T-helper 17 cell (primary cell): ENCODE results near the gene SEPTIN12. TPM values are rescaled to one million over a fixed set of nuclear protein-coding genes. Genes with fewer than 3 reads are reported as not detected.

ENCODE experiments used
- ATAC-seq: fragments of 150-1000 bp; cut with Tn5 transposase; 2 replicates; pipeline ENCODE4 v1.10.0; 2021; ENCODE audit warnings: mild to moderate bottlenecking, moderate library complexity
- DNase-seq, 3 donors: peaks; one replicate each; pipeline versions ENCODE4 v3.0.0 to v3.0.0-alpha.2; 2020 to 2021
- H3K9me3 ChIP-seq: one replicate; pipeline ENCODE4 v1.7.0; 2013; ENCODE audit warnings: low read length, mild to moderate bottlenecking; ENCODE audit not compliant: control insufficient read depth, poor library complexity, severe bottlenecking
- H3K27ac Mint-ChIP-seq: one replicate; pipeline ENCODE4 v1.8.0; 2022; ENCODE audit warnings: mild to moderate bottlenecking, moderate library complexity, mixed read lengths
- H3K27me3 Mint-ChIP-seq: one replicate; pipeline ENCODE4 v1.8.0; 2022; ENCODE audit warnings: mixed read lengths
- H3K36me3 Mint-ChIP-seq: one replicate; pipeline ENCODE4 v1.8.0; 2022; ENCODE audit warnings: low read depth, mixed read lengths
- H3K4me1 Mint-ChIP-seq: one replicate; pipeline ENCODE4 v1.8.0; 2022; ENCODE audit warnings: mild to moderate bottlenecking, mixed read lengths
- H3K4me3 Mint-ChIP-seq: one replicate; pipeline ENCODE4 v1.8.0; 2022; ENCODE audit warnings: mild to moderate bottlenecking, moderate library complexity, mixed read lengths
- total RNA-seq, 4 donors: library from RNA in 2 of 4; stranded (reverse) in 2 of 4; gene quantifications; one replicate each; pipeline ENCODE4 v1.2.3 and lab custom pipeline; 2022 to 2026

SEPTIN12 gene
- total RNA-seq, 2 donors from 2014 or later, result not detected

DNA sequence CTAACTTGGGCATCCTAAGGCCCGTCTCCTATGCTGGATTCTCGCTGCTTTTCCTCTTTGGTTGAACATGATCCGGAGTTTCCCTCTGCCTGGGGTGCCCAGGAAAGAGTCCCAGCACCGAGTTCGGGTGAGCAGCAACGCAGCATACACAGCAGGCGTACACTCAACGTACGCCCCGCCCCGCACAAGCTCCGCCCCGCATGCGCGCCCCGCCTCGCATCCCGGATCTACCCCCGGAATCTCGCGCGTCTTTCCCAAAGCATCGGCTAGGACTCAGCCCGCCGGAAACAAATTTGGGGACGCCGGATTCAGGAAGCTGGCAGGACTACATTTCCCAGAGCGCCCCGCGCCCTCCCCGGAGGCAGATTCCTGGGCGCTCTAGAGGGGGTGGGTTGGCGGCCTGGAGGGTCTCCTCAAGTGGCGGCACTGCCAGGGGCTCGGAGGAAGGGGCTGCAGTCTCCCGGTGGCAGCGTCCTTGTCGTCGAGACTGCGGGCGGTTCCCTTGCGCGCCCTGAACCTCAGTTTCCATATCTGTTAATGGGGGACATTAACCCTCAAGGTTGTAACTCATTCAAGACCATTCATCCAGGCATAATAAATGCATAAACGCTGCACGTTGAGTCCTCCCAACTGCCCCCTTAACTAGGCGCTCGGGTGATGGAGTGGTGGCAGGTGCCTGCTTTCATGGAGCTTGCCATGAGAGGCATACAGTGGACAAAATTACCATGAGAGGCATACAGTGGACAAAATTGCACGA is 19.4 kb downstream of the SEPTIN12 start:
- no peaks in the 10 kb centered on the region for H3K9me3 ChIP-seq
- Mint-ChIP-seq H3K4me3 (peak overlapping the region; percentile 91), H3K27me3 (no peaks in the 10 kb centered on the region), H3K27ac (peak overlapping the region; percentile 80), H3K4me1 (peaks cover 26% of the 10 kb centered on the region), H3K36me3 (no peaks in the 10 kb centered on the region)
- DNase-seq (peak; percentile 55 to 74 (median 74)), ATAC-seq (peak; percentile 64)

DNA sequence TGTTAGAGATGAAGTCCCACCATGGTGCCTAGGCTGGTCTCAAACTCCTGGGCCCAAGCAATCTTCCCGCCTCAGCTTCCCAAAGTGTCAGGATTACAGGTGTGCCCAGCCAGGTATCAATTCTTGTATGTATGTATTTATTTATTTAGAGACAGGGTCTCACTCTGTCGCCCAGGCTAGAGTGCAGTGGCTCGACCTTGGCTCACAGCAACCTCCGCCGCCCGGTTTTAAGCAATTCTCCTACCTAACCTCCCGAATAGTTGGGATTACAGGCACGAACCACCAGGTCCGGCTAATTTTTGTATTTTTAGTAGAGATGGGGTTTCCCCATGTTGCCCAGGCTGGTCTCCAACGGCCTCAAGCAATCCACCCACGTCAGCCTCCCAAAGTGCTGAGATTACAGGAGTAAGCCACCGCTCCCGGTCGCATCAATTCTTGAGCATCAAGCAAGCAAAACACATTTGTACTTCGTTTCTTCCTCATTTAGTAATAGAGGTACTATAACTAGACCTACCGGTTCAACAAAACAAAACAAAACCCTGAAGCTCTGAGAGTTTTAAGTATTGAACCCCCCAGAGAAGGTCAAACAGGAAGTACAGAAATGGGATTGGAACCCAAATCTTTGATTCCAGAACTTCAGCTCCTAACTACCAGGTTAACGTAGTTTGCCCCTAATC is 20.1 kb downstream of the SEPTIN12 start:
- Mint-ChIP-seq H3K4me1 (peaks cover 26% of the 10 kb centered on the region), H3K27ac (peak overlapping the region; percentile 80), H3K27me3 (no peaks in the 10 kb centered on the region), H3K4me3 (peak overlapping the region; percentile 91), H3K36me3 (no peaks in the 10 kb centered on the region)
- H3K9me3 ChIP-seq, result no peaks in the 10 kb centered on the region
- DNase-seq (no peak), ATAC-seq (no peak)

DNA sequence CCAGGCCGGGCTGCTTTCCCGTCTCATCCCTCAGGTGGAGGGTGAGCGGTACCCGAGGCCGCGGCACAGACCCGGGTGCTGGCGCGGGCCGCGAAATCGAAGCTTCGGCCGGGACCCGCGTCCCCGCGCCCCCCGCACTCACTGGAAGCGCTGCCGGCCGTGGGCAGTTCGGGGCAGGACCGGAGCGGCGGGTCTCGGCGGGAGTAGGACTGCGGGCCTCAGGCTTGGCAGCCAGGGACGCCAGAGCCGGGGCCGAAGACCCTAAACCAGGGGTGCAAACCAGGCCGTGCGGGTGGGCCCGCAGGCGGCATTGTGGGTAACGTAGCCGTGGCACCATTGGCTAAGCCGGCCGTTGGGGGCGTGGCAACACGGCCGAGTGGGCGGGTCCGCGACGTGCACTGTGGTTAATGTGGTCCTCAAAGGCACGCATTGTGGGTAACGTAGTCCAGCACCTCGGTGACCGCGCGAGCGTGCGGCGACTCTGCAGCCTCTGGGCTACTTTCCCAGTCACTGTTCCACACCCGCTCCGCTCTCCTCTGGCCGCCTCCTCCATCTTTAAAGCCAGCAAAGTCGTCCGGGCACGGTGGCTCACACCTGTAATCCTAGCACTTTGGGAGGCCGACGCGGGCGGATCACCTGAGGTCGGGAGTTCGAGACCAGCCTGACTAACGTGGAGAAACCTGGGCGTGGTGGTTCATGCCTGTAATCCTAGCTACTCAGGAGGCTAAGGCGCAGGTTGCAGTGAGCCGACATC is 21.1 kb downstream of the SEPTIN12 start, which contains the start of gene ZNF500:
TSS of gene ZNF500 (minus strand) at position 288 of the 754 bp plus-strand sequence. CDS start 1,184 bp downstream, outside the sequence.
- Mint-ChIP-seq H3K27ac (peak within 1 kb of the TSS; percentile 80), H3K36me3 (no peaks in the 10 kb centered on the region), H3K27me3 (no peaks in the 10 kb centered on the region), H3K4me1 (peaks cover 28% of the 10 kb centered on the region), H3K4me3 (peak within 1 kb of the TSS; percentile 91)
- peak; percentile 96 for ATAC-seq
- DNase-seq, result peak; percentile 87 to 96 (median 90)
- H3K9me3 ChIP-seq, result no peaks in the 10 kb centered on the region

DNA sequence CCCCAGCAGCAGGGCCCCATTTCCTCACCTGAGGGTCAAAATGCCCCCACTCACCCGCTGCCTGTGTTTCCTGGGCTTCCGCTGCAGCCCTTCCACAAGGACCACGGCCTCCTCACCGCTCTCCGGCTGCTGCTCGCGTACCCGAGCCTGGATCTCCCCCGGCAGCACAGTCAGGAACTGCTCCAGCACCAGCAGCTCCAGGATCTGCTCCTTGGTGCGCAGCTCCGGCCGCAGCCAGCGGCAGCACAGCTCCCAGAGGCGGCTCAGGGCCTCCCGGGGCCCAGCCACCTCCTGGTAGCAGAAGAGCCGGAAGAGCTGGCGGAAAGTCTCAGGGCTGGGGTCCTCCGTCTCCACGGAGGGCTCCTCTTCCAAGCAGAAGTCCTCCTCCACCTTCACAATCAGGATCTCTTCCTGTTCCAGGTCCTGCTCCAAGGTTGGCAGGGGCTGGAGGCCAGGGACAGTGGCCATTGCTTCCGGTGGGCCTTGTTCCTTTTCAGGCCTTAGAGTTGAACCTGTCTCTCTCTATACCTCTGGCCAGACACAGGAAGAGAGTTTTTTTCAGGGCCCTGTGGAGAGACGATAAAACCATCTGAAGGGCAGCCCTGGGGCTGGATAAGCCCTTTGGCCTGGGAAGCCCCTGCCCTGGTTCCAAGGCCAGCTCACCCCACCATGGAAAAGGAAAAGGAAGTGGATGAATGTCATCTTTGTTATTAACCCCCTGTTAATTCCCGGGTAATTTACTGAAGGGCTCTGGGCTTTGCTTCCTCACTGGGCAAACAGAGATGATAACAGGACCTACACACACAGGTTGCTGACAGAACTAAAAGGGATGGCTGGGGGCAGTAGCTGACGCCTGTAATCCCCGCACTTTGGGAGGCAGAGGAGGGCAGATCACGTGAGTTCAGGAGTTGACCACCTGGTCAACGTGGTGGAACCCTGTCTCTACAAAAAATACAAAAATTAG is 22.4 kb downstream of the SEPTIN12 start:
- Mint-ChIP-seq H3K4me3 (peak overlapping the region; percentile 85), H3K36me3 (no peaks in the 10 kb centered on the region), H3K27ac (peak overlapping the region; percentile 80), H3K27me3 (no peaks in the 10 kb centered on the region), H3K4me1 (peaks cover 28% of the 10 kb centered on the region)
- ATAC-seq (no peak), DNase-seq (no peak)
- no peaks in the 10 kb centered on the region for H3K9me3 ChIP-seq

DNA sequence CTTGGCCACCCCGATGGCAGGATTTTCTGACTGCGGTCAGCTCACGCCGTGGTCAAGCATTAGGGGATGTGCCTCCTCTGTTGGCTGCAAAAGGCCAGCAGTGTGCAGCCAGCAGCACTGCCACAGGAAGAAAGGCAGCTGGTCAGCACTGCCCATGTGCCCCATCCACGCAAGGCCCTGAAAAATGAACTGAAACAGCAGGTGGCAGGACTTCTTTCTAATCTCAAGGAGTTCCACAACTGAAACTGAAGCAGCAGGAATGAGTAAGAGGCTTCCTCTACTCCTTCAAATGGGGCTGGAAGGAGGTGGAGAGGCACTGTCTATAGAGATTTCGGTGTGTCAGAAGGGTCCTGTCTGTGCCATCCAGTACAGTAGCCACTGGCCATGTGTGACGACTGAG is 24.4 kb downstream of the SEPTIN12 start:
- no peak for DNase-seq
- Mint-ChIP-seq H3K4me1 (peaks cover 22% of the 10 kb centered on the region), H3K36me3 (peaks cover 3% of the 10 kb centered on the region), H3K27ac (no peak overlapping the region), H3K4me3 (peak overlapping the region; percentile 9), H3K27me3 (no peaks in the 10 kb centered on the region)
- no peak for ATAC-seq
- H3K9me3 ChIP-seq, result no peaks in the 10 kb centered on the region

DNA sequence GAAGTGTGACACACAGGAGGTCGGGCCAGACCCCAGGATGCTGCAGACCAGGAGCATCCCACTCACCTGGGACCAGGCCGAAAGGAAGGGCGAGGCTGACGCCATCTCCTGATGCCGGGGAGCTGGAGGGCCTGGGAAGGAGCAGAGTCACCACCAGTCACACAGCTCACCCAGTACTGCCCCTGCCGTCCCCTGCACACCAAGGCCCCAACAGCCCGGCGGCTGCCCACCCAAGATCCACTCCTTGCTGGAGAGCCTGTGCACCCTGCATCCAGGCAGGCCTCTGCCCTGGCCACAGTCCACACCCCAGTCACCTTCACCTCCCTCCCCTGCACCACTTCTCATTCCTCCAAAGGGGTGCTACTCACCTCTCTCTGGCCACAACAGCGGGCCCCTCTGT is 25.9 kb downstream of the SEPTIN12 start:
- peaks cover 8% of the 10 kb centered on the region for H3K36me3 Mint-ChIP-seq
- peak overlapping the region; percentile 34 for H3K27ac Mint-ChIP-seq
- ATAC-seq, result no peak
- H3K4me1 Mint-ChIP-seq, result peaks cover 11% of the 10 kb centered on the region
- no peaks in the 10 kb centered on the region for H3K27me3 Mint-ChIP-seq
- no peak overlapping the region for H3K4me3 Mint-ChIP-seq
- no peak for DNase-seq
- no peaks in the 10 kb centered on the region for H3K9me3 ChIP-seq

DNA sequence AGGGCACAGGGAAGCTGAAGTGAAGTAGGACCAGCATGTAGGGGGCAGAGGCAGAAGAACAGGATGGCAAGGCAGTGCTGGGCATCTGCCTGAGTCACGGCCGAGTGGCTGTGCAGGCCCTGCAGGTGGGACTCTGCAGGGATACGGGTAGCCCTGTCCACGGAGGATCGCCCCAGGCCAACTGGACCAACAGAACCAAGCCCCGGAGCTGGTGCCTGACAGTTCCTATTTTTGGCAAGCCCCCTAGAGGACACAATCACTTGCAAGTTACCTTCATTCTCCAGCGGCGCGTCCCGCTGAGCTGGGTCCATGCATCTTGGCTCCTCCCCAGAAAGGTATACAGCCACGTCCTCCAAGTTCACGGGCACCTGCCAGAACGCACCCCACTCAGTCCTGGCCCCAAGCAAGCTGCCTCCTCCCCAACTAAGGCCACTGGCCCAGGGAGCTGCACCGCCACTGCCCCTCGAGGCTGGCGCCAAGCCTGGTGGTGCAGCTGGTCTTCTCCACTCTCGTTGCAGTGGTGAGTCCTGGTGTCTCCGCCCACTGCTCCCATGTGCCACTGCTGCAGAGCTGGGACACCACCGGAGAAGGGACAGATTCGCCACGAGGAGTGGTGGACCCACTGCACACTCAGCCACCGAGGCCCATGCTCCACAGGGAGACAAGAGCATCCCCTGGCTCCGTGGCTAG is 27.8 kb downstream of the SEPTIN12 start:
- Mint-ChIP-seq H3K27me3 (no peaks in the 10 kb centered on the region), H3K27ac (no peak overlapping the region), H3K4me1 (peaks cover 3% of the 10 kb centered on the region), H3K4me3 (no peak overlapping the region), H3K36me3 (peaks cover 12% of the 10 kb centered on the region)
- DNase-seq (no peak), ATAC-seq (no peak)
- H3K9me3 ChIP-seq, result no peaks in the 10 kb centered on the region

GRCh38 chr16:4755687-4756086 is 32.5 kb downstream of the SEPTIN12 start:
- Mint-ChIP-seq H3K4me3 (no peak overlapping the region), H3K27ac (no peak overlapping the region), H3K36me3 (peaks cover 13% of the 10 kb centered on the region), H3K27me3 (no peaks in the 10 kb centered on the region), H3K4me1 (no peaks in the 10 kb centered on the region)
- ATAC-seq, result no peak
- DNase-seq, result no peak
- no peaks in the 10 kb centered on the region for H3K9me3 ChIP-seq

GRCh38 chr16:4754865-4755264 is 33.3 kb downstream of the SEPTIN12 start:
- DNase-seq, result no peak
- no peak overlapping the region for H3K27ac Mint-ChIP-seq

DNA sequence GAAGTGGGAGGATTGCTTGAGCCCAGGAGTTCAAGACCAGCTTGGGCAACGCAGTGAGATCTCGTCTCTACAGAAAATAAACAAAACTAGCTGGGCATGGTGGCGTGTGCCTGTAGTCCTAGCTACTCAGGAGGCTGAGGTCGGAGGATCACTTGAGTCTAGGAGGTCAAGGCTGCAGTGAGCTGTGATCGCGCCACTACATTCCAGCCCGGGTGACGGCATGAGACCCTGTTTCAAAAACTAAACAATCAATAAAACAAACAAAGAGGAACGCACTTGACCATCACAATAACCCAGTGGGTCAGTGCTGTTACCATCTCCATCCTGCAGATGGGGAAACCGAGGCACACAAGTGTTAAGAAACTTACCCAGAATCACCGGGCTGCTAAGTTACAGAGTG is 34.9 kb downstream of the SEPTIN12 start:
- Mint-ChIP-seq H3K27ac (no peak overlapping the region), H3K4me1 (no peaks in the 10 kb centered on the region)

More at GRCh38 chr16:4754865-4755264, 33.3 kb downstream of the SEPTIN12 start:
- ATAC-seq, result no peak
- Mint-ChIP-seq H3K36me3 (peaks cover 10% of the 10 kb centered on the region), H3K27me3 (no peaks in the 10 kb centered on the region), H3K4me1 (no peaks in the 10 kb centered on the region), H3K4me3 (no peak overlapping the region)
- no peaks in the 10 kb centered on the region for H3K9me3 ChIP-seq

DNA sequence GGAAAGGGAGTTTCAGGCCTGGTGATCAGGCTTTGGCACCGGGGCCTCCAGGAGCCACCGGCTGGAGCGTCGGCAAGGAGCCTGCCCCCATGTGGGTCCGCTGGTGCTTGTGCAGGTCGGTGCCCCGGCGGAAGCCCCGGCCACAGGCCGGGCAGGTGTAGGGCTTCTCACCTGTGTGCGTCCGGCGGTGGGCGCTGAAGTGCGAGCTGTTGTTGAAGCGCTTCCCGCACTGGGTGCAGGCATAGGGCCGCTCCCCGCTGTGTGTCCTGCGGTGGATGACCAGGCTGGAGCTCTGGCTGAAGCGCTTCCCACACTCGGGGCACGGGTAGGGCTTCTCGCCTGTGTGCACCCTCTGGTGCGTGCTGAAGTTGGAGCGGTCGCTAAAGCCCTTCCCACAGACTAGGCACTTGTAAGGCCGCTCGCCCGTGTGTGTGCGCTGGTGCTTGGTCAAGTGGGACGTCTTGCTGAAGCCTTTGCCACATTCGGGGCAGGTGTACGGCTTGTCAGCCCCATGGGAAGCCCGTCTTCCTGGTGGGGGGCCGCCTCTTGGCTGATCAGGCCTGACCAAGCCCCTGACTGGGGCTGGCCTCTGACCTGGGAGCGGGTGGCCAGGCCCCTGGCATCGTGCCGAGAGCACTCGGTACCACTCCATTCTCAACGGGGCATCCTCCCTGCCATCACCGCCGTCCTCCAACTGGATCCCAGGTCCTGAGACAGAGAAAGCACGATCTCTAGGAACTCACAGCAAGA is 35.6 kb downstream of the SEPTIN12 start:
- Mint-ChIP-seq H3K27ac (no peak overlapping the region), H3K36me3 (peaks cover 4% of the 10 kb centered on the region), H3K4me1 (peaks cover 4% of the 10 kb centered on the region), H3K27me3 (no peaks in the 10 kb centered on the region), H3K4me3 (no peak overlapping the region)
- no peaks in the 10 kb centered on the region for H3K9me3 ChIP-seq
- ATAC-seq (no peak), DNase-seq (no peak)

More for the DNA sequence above, 34.9 kb downstream of the SEPTIN12 start:
- H3K27me3 Mint-ChIP-seq, result no peaks in the 10 kb centered on the region
- no peaks in the 10 kb centered on the region for H3K9me3 ChIP-seq
- DNase-seq (no peak), ATAC-seq (no peak)
- no peak overlapping the region for H3K4me3 Mint-ChIP-seq
- peaks cover 4% of the 10 kb centered on the region for H3K36me3 Mint-ChIP-seq
